ENCODE measurements around the gene FNBP1L. TPM values are rescaled to one million over a fixed set of nuclear protein-coding genes. Genes with fewer than 3 reads are reported as not detected.

FNBP1L gene
- total RNA-seq, 4 donors from 2014 or later, result 9.6 to 23.1 (median 15.5) TPM

DNA sequence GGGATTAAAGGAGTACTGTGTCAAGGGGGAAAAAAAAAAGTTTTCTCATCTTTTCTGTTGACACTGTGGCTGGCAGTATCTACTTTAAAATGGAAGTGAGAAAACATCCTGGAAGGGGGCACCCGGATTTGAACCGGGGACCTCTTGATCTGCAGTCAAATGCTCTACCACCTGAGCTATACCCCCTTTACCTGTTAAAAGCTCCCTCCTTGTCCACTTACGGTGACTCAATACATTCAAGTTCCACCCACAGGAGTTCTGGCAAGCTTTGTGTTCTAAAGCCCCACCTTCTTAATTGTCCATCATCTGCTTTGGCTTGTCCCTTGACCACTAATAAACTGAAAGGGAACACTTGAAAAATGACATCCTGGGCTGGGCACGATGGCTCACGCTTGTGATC is 68.2 kb downstream of the FNBP1L start:
- Histone ChIP-seq H3K9me3 (no peaks in the 10 kb centered on the region), H3K27ac (replicated peaks in 1 of 4) (no peak overlapping the region), H3K27me3 (no peaks in the 10 kb centered on the region), H3K4me1 (no peaks in the 10 kb centered on the region), H3K4me3 (no peak overlapping the region), H3K36me3 (no peaks in the 10 kb centered on the region)
- no peak for DNase-seq (ENCODE audit: extremely low spot score)
- intact Hi-C loops (cut with DNase I), result no loop called here
- TF ChIP-seq EP300 (IDR thresholded peaks at IDR 0.05) (no peak), POLR2AphosphoS5 (IDR thresholded peaks at IDR 0.05) (no peak), POLR2A (IDR thresholded peaks at IDR 0.05; ENCODE audit: low read depth) (no peak)
- TF ChIP-seq, protein P1, sequence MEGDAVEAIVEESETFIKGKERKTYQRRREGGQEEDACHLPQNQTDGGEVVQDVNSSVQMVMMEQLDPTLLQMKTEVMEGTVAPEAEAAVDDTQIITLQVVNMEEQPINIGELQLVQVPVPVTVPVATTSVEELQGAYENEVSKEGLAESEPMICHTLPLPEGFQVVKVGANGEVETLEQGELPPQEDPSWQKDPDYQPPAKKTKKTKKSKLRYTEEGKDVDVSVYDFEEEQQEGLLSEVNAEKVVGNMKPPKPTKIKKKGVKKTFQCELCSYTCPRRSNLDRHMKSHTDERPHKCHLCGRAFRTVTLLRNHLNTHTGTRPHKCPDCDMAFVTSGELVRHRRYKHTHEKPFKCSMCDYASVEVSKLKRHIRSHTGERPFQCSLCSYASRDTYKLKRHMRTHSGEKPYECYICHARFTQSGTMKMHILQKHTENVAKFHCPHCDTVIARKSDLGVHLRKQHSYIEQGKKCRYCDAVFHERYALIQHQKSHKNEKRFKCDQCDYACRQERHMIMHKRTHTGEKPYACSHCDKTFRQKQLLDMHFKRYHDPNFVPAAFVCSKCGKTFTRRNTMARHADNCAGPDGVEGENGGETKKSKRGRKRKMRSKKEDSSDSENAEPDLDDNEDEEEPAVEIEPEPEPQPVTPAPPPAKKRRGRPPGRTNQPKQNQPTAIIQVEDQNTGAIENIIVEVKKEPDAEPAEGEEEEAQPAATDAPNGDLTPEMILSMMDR (IDR thresholded peaks at IDR 0.05), result no peak
- 93% methylated on average over 5 of the region's 5 CpGs for WGBS

DNA sequence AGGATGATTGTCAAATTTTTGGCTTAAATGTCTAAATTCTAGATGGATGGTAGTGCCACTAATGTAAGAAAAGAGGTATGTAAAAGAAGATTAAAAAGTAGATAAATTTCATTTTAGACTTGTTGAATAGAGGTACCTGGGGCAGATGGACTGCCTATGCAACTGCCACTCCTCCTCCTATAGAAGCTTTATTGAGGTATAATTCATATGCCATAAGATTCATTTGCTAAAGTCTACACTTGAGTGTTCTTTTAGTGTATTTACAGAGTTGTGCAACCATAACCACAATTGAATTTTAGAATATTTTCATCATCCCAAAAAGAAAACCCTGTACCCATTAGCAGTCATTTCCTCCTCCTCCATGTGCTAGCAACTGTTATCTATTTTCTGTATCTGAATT is 70.6 kb downstream of the FNBP1L start:
- no peak overlapping the region for H3K4me3 ChIP-seq
- H3K4me1 ChIP-seq, result no peaks in the 10 kb centered on the region
- no peaks in the 10 kb centered on the region for H3K9me3 ChIP-seq
- no peak overlapping the region for H3K27ac ChIP-seq (replicated peaks in 1 of 4)
- intact Hi-C loops (cut with DNase I), result no loop called here
- no peak for DNase-seq (ENCODE audit: extremely low spot score)
- no peaks in the 10 kb centered on the region for H3K36me3 ChIP-seq
- no peaks in the 10 kb centered on the region for H3K27me3 ChIP-seq
- TF ChIP-seq, protein P1 (IDR thresholded peaks at IDR 0.05), result no peak
- no peak for TF ChIP-seq POLR2A (IDR thresholded peaks at IDR 0.05; ENCODE audit: low read depth)

DNA sequence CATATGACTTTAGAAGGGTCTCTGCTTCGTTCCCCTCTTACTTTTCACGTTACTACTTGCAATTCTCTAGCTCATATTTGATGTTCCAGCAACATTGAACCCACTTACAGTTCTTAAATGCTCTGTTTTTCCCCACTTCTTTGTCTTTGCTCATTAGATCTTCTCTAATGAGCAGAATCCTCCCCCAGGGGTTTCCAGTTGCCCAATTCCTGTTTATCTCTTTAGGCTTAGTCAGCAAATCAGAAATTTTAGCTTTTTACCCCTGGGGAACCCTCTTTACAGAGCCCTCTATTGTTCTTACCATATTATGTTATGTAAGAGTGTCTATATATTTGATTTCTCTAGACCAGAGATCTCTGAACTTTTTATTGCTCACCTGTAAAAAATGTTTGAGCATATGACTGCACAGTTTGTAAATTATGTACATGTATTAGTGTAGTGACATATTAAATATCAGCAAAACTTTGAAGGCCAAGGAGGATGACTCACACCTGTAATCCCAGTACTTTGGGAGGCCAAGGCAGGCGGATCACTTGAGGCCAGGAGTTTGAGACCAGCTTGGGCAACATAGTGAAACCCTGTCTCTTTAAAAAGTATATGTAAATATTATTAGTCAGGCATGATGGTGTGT is 71.4 kb downstream of the FNBP1L start:
- no peaks in the 10 kb centered on the region for H3K4me1 ChIP-seq

DNA sequence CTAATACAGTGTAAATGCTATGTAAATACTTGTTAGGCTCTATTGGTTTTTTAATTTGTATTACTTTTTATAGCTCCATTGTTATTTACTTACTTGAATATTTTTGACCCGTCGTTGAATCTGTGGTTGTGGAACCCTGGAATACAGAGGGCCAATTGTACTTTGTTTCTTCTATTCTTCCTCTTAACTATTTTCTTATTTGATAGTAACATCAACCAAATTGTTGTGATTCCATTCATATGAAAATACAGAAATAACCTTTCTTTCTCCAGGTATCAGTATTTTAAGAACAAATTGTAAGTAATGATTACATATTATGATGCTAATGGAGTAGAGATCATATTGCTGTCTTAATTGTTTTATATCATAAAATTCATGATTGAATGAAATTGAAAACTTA is 73.7 kb downstream of the FNBP1L start:
- Histone ChIP-seq H3K4me1 (no peaks in the 10 kb centered on the region), H3K9me3 (no peaks in the 10 kb centered on the region), H3K27me3 (no peaks in the 10 kb centered on the region), H3K36me3 (no peaks in the 10 kb centered on the region), H3K4me3 (no peak overlapping the region), H3K27ac (replicated peaks in 1 of 4) (no peak overlapping the region)
- TF ChIP-seq, protein P1 (IDR thresholded peaks at IDR 0.05), result no peak
- TF ChIP-seq EP300 (IDR thresholded peaks at IDR 0.05) (no peak), POLR2A (IDR thresholded peaks at IDR 0.05; ENCODE audit: low read depth) (no peak), POLR2AphosphoS5 (IDR thresholded peaks at IDR 0.05) (no peak)
- no peak for DNase-seq (ENCODE audit: extremely low spot score)
- WGBS, result 88% methylated on average over 2 of the region's 2 CpGs
- intact Hi-C loops (cut with DNase I), result no loop called here

More for the DNA sequence above, 71.4 kb downstream of the FNBP1L start:
- Histone ChIP-seq H3K4me3 (no peak overlapping the region), H3K9me3 (no peaks in the 10 kb centered on the region), H3K36me3 (no peaks in the 10 kb centered on the region), H3K27ac (replicated peaks in 1 of 4) (no peak overlapping the region), H3K27me3 (no peaks in the 10 kb centered on the region)
- intact Hi-C loops (cut with DNase I), result no loop called here
- TF ChIP-seq, protein P1 (IDR thresholded peaks at IDR 0.05), result no peak
- no peak for TF ChIP-seq POLR2AphosphoS5 (IDR thresholded peaks at IDR 0.05)
- WGBS, result 65% methylated on average over 3 of the region's 3 CpGs
- DNase-seq (ENCODE audit: extremely low spot score), result no peak

DNA sequence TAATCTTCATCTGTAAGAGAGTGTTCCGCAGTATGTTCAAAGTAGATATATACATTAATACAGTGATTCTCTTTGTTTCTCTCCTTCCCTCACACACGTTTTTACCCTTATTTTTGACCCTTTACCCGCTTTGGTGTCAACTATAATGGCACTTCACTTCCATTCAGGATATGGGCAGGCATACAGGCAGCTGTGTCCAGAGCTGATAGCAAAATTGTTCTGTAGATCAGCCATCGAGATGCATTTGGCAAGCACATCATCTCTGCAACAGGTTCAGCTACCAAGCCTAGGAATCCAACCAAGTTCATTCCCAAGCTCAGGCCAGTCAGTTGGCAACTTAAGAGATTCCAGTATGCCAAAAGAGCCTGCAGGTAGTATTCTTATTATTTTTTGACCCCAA is 74.8 kb downstream of the FNBP1L start:
- Histone ChIP-seq H3K36me3 (no peaks in the 10 kb centered on the region), H3K27ac (replicated peaks in 1 of 4) (no peak overlapping the region), H3K4me3 (no peak overlapping the region), H3K27me3 (no peaks in the 10 kb centered on the region), H3K9me3 (no peaks in the 10 kb centered on the region), H3K4me1 (no peaks in the 10 kb centered on the region)
- TF ChIP-seq, protein P1 (IDR thresholded peaks at IDR 0.05), result no peak
- no peak for TF ChIP-seq POLR2A (IDR thresholded peaks at IDR 0.05; ENCODE audit: low read depth)
- no peak for TF ChIP-seq EP300 (IDR thresholded peaks at IDR 0.05)
- TF ChIP-seq POLR2AphosphoS5 (IDR thresholded peaks at IDR 0.05), result no peak
- WGBS, result 74% methylated on average over 4 of the region's 4 CpGs
- no peak for DNase-seq (ENCODE audit: extremely low spot score)
- intact Hi-C loops (cut with DNase I), result no loop called here
